Fibroblast of skin of back (primary cell): ENCODE measurements around the gene DGLUCY. TPM values are rescaled to one million over a fixed set of nuclear protein-coding genes. Genes with fewer than 3 reads are reported as not detected.
"Not testable (repeated sequence)": the region's sequence is repeated elsewhere in the genome, so short reads cannot be mapped to it uniquely, and the experiment has no call there.

Source experiments
- DNase-seq: peaks from one replicate; pipeline ENCODE4 v3.0.0-alpha.2; 2013
- polyA plus RNA-seq, 2 experiments: library from polyadenylated mRNA; unstranded; fragments of 120-200 nt; gene quantifications; one replicate each; pipeline ENCODE4 v1.2.1, GENCODE V29; 2013; ENCODE audit not compliant: insufficient read length in 2 of 2

DGLUCY gene
- 8.5 TPM for polyA plus RNA-seq (2013, experiment 1 of 2; ENCODE audit: insufficient read length)
- 13.4 TPM for polyA plus RNA-seq (2013, experiment 2 of 2; ENCODE audit: insufficient read length)

DNA sequence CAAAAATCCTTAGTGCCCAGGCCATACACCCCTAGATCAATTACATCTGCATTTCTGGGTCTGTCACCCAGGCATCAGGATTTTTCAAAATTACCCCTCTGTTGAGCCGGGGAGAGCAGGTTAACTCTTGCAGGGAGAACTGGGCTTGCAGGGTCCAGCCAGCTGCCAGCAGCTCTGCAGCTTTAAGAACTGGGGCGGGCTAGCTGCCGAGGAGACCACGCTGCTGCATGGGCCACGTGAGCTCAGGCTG is at the start of gene DGLUCY:
TSS of gene DGLUCY (plus strand) at position 245 of the 250 bp plus-strand sequence. CDS start 46,222 bp downstream, outside the sequence.
- DNase-seq = peak; percentile 77

- no peak for DNase-seq
Observed at GRCh38 chr14:91065266-91065665, 48.6 kb upstream of the DGLUCY start.

DNA sequence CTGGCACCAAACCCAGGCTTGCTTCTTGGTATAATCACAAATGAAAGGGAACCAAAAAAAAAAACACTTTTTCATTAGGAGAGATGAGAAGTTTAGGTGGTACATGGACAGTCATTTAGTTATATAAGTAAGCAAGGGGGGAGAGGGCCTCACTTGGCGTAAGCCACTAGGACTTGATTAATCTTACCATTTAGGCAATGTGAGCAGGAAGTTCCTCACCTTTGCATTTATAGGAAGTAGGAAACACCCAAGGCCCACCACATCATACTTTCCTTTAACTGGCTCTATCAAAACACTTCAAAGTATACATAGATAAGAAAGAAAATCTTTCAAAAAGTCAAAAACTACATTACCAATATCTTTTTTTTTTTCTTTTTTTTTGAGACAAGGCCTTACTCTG is 46.7 kb upstream of the DGLUCY start:
- DNase-seq = no peak

GRCh38 chr14:91068642-91069041 is 45.2 kb upstream of the DGLUCY start:
- DNase-seq = no peak

GRCh38 chr14:91070572-91070971 is 43.3 kb upstream of the DGLUCY start:
- DNase-seq = no peak

DNA sequence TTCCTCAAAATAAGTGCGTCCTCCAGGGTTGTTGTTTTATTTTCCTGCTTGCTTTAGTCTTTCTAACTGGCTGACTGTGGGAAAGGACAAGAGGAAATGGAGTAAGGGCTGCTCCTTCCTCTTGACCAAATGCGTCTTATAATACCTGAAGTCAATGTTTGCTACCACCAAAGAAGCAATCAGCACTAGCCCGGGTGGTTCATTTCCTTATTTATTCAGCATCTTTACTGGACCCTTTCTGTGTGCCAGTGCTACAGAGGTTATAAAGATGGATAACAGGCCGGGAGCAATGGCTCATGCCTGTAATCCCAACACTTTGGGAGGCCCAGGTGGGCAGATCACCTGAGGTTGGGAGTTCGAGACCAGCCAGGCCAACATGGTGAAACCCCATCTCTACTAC is 38.3 kb upstream of the DGLUCY start:
- no peak for DNase-seq

DNA sequence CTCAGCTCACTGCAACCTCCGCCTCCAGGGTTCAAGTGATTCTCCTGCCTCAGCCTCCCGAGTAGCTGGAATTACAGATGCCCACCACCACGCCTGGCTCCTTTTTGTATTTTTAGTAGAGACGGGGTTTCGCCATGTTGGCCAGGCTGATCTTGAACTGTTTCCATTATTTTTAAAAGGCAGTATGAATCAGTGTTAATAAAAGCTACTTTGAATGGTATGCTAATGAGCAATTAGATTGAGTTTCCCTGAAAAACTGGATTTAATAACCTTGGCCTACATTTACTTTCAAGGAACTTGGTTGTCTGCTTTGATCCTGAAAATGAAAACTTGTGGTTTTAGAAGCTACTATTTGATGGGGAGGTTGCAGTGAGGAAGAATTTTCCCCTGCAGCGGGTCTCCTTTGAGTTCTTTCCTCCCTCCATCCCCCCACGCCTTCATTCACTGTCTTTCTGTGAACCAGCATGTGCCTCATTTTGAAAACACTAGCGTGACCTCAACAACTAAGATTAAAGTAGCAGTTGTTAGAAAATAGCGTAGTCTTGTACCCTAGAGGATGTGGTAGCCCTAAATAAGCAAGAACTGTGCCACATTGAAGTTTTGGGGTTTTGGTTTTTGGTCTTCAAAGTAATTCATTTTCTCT is 35.7 kb upstream of the DGLUCY start:
- no peak for DNase-seq

DNA sequence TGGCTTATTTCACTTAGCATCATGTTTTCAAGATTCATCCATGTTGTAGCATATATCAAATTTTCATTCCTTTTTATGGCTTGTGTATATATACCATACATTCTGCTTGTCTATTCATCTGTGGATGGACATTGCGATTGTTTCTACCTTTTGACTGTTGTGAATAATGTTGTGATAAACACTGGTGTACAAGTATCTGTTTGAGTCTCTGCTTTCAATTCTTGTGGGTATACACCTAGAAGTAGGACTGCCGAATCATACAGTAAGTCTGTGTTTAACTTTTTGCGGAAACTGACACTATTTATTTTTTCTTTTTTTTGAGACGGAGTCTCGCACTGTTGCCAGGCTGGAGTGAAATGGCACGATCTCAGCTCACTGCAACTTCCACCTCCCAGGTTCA is 33.8 kb upstream of the DGLUCY start:
- no peak for DNase-seq

DNA sequence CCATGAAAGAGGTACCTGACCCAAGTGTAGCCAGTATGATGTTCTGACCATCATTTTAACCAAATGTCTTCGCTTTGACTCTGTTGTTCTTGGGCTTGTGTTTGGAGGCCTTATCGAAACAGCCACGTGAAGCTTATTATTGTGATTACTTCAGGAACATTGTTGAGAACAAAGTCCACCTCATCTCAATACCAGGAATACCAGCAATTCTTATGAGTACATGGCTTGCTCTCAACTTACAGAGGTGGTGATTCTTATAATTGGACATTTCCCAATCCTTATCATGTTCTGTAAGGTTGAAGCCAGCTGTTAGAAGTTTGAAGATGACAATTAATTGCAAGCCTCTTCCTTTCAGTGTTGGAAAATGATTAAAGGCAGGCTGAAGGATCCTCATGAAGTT is 31.6 kb upstream of the DGLUCY start:
- DNase-seq = no peak

DNA sequence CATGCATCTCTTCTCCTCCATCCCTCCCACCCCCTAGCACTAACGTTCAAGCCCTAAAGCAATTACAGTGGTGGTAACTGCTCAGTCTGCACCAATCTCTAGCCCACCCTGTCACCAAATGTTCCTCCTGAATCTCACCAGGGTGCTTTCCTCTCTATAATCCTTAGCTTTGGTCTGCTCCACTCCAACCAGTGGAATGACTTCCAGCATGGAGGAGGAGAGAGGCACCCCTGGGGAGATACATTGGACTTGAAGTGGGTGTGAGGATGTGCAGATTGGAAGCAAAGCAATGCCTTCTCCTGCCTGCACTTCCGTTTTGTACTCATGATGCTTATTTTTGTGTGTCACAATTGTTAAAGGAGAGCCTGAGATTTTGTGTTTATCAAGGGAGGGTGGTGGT is 29.4 kb upstream of the DGLUCY start:
- DNase-seq = no peak

- not testable (repeated sequence) for DNase-seq
Observed at GRCh38 chr14:91087470-91087869, 26.4 kb upstream of the DGLUCY start.

DNA sequence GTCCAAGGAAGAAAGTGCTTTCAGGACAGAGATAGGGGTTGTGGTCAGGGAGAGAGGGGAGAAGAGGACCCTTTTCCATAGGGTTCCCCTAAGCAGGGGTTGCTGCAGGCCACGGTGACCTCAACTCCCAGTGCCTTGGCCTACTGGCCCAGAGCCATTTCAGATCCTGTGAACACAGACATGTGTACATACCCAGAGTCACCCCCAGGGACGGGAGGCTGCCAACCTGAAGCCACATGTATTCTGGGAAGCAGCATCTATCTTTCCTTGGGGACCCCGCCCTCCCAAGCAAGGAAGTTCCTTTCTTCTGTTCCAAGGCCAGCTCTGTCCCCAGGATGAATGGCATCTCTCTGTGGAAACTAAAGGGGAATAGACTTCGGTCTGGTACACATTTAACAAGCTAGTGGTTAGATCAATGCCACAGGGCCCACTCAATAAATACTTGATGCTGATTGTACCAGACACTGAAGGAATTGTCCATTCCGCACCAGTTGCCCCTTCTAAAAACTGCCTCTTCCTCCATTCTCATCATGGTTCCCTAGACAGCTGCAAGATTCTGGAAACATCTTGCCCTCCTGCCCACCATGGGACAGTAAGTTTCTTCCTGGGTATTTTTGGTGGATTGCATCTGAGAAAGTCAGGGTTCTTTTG is 25.2 kb upstream of the DGLUCY start:
- no peak for DNase-seq

DNA sequence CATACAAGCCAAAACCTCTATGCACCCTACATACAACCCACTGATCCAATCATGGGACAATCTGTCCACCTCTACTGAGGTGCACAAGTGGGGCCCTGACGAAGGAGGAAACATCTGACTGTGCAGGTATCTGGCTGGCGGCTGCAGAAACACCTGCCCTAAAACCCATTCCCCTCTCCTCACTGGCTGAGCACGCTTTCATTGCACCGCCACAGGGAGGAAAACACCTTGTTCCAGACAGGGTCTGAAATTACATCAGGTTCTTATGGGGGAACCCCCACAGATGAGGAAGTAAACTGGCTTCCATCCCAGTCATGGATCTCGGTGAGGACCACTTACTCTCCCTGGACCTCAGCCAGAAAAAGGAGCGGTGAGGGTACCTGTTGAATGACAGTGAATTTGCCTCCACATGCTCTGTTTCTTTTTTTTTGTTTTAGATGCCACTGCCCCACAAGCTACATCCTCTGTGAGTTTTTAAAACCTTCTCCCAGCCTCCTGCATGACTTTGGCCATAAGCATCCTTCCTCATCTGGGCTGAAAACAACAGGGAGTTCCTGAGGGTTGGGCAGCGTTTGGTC is 23.8 kb upstream of the DGLUCY start:
- no peak for DNase-seq

DNA sequence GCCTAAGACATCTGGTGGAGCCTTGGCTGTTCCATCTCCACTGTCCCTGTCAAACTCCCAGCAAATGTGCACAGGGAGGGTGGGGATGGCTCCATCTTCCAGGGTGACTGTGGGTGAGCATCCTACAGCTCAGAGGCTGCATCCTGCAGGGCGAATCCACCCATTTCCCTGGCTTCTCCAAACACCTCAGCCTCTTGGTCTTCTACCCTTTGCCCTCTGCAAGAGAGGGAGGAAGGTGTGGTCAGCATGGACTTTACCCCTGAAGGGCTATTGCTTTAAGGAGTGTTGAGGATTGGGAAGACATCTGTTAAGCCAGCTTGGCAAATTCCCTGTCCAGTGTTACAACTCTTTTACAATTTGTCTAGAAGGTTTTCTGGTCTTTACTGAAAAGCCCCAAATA is 23.1 kb upstream of the DGLUCY start:
- no peak for DNase-seq

DNA sequence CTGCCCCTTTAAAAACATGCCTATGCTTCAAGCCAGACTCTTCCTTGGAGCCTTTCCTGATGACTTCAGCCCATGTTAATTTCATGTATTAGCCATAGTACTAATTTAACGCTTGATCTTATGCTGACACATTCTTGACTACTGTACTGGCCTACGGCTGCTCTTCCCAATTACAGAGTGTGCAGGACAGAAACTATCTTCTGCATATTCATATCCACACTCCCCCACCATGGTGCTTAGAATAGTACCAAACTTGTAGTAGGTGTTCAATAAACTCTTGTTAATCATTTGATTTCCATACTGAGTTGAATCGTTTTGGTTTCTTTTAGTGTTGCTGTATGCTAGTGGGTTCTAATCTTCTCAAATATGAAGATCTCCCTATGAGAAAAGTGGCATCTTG is 21.8 kb upstream of the DGLUCY start:
- DNase-seq = no peak

- not testable (repeated sequence) for DNase-seq
Observed at GRCh38 chr14:91093743-91094472, 20.0 kb upstream of the DGLUCY start.

DNA sequence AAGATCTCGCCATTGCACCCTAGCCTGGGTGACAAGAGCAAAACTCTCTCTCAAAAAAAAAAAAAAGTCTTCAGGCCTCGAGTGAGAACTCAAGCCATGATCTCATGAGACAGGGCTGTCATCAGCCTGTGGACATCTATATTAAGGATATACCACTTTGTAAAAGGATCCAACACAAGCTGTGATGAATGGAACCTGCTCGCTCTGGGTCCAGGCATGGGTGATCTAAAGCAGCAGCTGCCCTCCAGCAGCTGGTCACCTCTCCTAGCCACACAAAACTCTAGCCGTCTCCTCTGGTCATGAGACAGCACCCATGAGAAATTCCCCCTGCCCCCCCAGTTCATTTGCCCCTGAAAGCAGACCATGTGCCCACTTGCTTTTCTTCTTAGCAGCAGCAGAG is 19.1 kb upstream of the DGLUCY start:
- no peak for DNase-seq

GRCh38 chr14:91095178-91095577 is 18.7 kb upstream of the DGLUCY start:
- no peak for DNase-seq

DNA sequence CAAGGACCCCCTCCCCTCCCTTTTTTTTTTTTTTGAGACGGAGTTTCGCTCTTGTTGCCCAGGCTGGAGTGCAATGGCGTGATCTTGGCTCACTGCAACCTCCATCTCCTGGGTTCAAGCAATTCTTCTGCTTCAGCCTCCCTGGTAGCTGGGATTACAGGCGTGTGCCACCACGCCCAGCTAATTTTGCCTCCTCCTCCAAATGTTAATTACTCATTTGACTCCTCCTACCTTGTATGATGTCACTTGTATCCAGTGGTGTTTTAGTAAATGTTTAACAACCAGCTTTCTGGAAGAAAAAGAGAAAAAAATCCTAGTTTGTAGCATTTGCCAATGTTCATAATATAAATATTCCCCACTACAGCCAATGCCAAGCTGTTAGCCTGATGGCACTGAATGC is 16.2 kb upstream of the DGLUCY start:
- not testable (repeated sequence) for DNase-seq

- no peak for DNase-seq
Observed at GRCh38 chr14:91098591-91098990, 15.3 kb upstream of the DGLUCY start.

GRCh38 chr14:91100102-91100501 is 13.8 kb upstream of the DGLUCY start:
- no peak for DNase-seq

DNA sequence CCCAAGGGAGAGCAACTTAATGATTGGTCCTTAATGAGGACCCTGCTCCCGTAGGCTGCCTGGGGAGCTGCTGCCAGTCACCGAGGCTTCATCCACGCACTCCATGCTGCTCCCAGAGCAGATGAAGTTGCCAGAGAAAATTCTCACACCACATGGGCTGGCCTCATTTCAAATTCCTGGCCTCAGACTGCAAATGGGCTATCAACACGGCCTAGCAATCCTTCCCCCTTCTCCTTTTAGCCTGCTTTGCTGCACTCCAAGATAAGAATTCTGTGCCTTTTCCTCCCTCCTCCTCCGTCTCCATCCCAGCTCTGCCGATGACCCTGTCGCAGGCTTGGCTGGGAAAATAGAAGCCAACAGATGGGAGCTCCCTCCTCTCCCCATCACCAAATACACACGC is 10.8 kb upstream of the DGLUCY start:
- no peak for DNase-seq

DNA sequence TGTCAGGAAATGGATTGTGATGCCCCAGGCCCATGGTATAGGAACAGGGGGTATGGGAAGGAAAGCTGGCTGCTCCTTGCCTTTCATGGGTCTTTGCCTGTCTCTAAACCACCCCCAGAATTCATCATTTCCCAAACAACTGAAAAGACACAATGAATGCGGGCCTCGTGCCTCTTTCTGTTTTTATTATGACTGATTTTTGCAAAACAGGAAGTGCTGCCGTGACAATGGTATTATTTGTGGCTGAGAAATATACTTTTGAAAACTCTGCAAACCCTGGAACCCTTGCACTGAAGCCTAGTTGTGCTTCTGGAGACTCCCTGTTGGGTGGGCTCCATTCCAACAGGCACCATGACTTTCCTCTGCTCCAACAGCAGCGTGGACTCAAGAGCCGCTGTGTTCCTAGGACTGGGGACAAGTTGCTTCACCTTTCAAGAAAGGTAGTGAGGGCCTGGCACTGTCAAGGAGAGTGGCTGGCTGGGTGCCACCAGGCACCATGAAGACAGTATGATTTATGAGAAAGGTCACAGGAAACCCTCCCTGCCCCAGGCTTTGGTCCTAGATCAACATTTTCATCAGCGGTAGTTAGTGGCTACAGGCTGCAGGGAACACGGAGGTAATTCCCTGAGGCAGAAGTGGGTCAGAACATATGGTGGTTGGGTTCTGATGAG is 4.8 kb upstream of the DGLUCY start:
- DNase-seq = peak; percentile 78
